ENCODE data around the gene ZFYVE28. TPM values are rescaled to one million over a fixed set of nuclear protein-coding genes. Genes with fewer than 3 reads are reported as not detected.

ZFYVE28 gene
- 7.4 and 9.4 TPM in 2 replicates for total RNA-seq

GRCh38 chr4:2417765-2418649 is at the start of gene ZFYVE28:
Gene ZFYVE28 (minus strand): TSS chr4:2418645. CDS start chr4:2418323, 322 bp downstream.

GRCh38 chr4:2418650-2419571 is 466 bp upstream of the ZFYVE28 start, which contains the start of gene CFAP99:
Gene CFAP99 (plus strand): TSS chr4:2418955.

GRCh38 chr4:2261853-2262144 is 156.6 kb downstream of the ZFYVE28 start, which contains the start of gene MXD4:
Gene MXD4 (minus strand): TSS chr4:2262109. CDS start chr4:2261980, 129 bp downstream.

GRCh38 chr4:2241410-2242353 is 176.8 kb downstream of the ZFYVE28 start, which contains the start of the genes HAUS3 and POLN:
Gene HAUS3 (minus strand): TSS chr4:2242121. CDS start chr4:2240946, 1,175 bp downstream.
Gene POLN (minus strand): TSS chr4:2242121. CDS start chr4:2229231, 12,890 bp downstream.

Other genes with a start within 250 kb of the ZFYVE28 start
- gene HAUS3, start 176.5 kb downstream of the ZFYVE28 start, total RNA-seq: 3.4 and 5.4 TPM in 2 replicates
- 2.3 and 4.0 TPM in 2 replicates for gene POLN, start 176.5 kb downstream of the ZFYVE28 start, total RNA-seq
- 43.6 and 44.1 TPM in 2 replicates for gene MXD4, start 156.5 kb downstream of the ZFYVE28 start, total RNA-seq
- 0.18 TPM in 1 of 2 replicates, not detected in the other for gene CFAP99, start 310 bp upstream of the ZFYVE28 start, total RNA-seq
- gene RNF4, start 50.5 kb upstream of the ZFYVE28 start, total RNA-seq: 38.3 and 48.0 TPM in 2 replicates
- gene FAM193A, start 118.0 kb upstream of the ZFYVE28 start, total RNA-seq: 6.1 and 7.1 TPM in 2 replicates